C4-2B (cell line): ENCODE data around the gene NT5C1B.

Experiments used
- H3K27ac ChIP-seq: fragments of 450-650 bp; 2 replicates; pipeline ENCODE4 v1.5.1; 2017
- CTCF ChIP-seq: fragments of 450-650 bp; conservative IDR thresholded peaks from 2 replicates; pipeline ENCODE4 v1.5.1; 2017; ENCODE audit warnings: mild to moderate bottlenecking
- ZFX ChIP-seq: fragments of 450-650 bp; IDR thresholded peaks from 2 replicates; pipeline ENCODE4 v1.6.1; 2017

NT5C1B gene

GRCh38 chr2:18588802-18589201 lies 567 bp downstream of the NT5C1B start:
- TF ChIP-seq ZFX (no peak), CTCF (no peak)
- no peak overlapping the region for H3K27ac ChIP-seq

DNA sequence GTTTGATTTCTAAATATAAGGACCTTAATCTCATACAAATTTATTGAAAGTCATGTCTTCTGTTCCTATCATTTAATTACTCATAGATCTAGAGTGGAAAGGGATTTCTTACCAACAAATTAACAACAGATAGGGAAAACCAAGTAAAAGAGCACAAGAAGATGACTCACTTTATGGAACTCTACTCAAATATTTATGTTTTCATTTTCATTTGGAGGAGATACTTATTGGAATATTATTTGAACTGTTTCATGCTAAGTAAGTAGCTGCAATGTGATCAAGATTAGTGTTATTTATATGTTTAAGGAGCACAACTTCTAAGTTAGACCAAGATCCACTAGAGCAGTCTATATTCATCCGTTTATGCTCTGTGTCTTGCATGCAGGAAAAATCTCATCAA lies 1.3 kb downstream of the NT5C1B start:
- TF ChIP-seq CTCF (no peak), ZFX (no peak)
- no peak overlapping the region for H3K27ac ChIP-seq

DNA sequence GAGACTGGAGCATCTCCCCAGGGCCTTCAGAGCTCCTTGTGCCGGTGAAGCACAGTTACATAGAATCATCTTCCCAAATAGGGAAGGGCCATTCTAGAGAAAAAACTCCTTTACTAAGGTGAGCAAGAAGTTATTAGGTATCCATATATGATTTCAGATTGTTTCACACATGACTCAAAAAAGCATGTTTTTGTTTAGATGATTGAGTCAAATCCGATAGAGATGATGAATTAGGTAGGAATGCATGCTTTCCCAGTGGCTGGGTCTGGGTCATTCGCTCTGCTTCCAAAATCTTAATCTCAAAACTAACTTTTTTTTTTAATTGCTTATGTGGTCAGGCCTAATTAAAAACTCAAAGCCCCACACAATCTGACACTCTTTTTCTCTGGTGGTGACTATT lies 3.8 kb downstream of the NT5C1B start:
- no peak overlapping the region for H3K27ac ChIP-seq
- no peak for TF ChIP-seq ZFX
- TF ChIP-seq CTCF: no peak

DNA sequence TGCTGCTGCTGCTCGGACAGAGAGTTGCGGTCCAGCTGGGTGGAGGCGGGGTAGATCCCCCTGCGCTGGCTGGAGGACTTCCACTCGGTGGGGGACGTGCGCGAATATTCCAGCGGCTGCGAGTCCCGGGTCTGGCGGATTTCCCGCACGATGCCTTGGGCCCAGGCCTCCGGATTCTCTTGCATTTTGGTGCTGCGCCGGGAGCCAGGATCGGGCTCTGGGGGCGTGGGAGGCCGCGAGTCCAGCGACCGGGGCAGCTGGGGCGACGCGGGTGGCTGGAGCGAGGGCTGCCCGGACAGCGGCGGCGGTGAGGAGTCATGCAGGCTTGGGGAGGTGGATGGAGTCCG lies 4.8 kb downstream of the NT5C1B start:
- no peak overlapping the region for H3K27ac ChIP-seq
- no peak for TF ChIP-seq CTCF
- no peak for TF ChIP-seq ZFX

DNA sequence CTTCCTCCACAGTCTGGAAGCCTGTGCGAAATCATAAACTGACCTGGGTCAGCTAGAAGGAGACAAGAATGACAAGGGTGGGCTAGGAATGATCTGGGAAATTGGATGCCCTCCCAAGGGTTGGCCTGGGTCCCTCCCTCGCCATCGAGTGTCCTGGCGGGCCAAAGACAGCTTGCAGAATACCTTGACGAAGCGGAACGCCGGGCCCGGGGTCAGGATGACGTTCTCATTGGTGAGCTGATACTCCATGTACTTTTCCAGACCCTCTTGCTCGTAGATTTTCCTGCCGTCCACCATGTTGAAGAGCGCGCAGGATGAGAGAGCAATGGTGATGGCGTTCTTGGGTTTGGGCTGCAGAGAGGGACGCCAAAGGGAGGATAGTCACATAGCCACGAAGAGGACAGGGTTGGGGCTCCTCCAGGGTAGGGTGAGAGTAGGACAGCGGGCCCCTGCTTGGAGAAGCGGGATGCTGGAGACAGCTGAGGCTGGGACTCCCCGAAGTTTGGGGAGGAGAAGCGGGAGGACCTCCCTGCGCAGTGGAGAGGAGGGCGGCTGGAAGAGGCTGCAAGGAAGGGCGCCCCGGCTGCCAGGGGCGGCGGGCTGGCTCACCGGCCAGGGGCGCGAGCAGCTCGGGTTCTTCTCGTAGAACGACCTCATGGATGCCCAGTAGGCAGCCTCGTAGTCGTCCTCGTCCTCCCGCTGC lies 5.3 kb downstream of the NT5C1B start:
- TF ChIP-seq CTCF (no peak), ZFX (no peak)
- no peak overlapping the region for H3K27ac ChIP-seq

DNA sequence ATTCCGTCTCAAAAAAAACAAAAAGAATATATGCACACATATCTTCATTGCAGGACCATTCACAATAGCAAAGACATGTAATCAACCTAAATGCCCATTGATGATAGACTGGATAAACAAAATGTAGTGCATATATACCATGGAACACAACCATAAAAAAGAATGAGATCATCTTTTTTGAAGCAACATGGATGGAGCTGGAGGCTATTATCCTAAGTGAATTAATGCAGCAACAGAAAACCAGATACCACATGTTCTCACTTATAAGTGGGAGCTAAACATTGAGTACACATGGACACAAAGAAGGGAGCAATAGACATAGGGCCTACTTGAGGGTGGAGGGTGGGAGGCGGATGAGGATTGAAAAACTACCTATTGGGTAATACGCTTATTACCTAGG lies 8.8 kb downstream of the NT5C1B start:
- H3K27ac ChIP-seq: no peak overlapping the region
- TF ChIP-seq CTCF (no peak), ZFX (no peak)

- TF ChIP-seq CTCF: no peak
- no peak overlapping the region for H3K27ac ChIP-seq
These were observed 11.3 kb downstream of the NT5C1B start for GRCh38 chr2:18578033-18578432.
